ENCODE measurements around the gene STK35.

The STK35 gene

DNA sequence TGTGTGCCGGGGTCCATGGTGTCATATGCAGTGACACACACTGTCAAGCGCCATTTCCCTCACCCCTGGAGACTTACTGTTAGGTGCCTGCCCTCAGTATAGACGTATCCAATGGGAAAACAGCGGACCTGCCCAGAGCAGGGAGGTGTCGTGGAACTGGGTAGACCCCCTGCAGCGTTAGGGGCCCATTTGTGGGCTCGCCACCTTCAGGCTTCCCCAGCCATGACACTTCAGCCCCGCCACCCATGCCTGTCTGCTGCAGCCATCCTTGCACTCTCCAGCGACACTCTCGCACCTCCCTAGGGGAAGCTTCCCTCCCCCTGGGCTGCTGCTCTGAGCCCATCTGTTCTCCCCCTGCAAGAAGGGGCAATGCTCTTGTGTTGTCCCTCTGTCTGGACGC is 43.2 kb downstream of the STK35 start:
- H3K27me3 ChIP-seq (ENCODE audit: insufficient read depth, low read length) = no peaks in the 10 kb centered on the region
- no peaks in the 10 kb centered on the region for H4K20me1 ChIP-seq (ENCODE audit: insufficient read depth, low read length)
- no peaks in the 10 kb centered on the region for H3K9me2 ChIP-seq (ENCODE audit: low read depth, low read length)
- TF ChIP-seq EZH2 (IDR thresholded peaks at IDR 0.05; ENCODE audit: borderline replicate concordance, low read length) = no peak
- TF ChIP-seq, protein P1, sequence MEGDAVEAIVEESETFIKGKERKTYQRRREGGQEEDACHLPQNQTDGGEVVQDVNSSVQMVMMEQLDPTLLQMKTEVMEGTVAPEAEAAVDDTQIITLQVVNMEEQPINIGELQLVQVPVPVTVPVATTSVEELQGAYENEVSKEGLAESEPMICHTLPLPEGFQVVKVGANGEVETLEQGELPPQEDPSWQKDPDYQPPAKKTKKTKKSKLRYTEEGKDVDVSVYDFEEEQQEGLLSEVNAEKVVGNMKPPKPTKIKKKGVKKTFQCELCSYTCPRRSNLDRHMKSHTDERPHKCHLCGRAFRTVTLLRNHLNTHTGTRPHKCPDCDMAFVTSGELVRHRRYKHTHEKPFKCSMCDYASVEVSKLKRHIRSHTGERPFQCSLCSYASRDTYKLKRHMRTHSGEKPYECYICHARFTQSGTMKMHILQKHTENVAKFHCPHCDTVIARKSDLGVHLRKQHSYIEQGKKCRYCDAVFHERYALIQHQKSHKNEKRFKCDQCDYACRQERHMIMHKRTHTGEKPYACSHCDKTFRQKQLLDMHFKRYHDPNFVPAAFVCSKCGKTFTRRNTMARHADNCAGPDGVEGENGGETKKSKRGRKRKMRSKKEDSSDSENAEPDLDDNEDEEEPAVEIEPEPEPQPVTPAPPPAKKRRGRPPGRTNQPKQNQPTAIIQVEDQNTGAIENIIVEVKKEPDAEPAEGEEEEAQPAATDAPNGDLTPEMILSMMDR (IDR thresholded peaks at IDR 0.05; ENCODE audit: low read length) = no peak
- no peak overlapping the region for H3K4me3 ChIP-seq (ENCODE audit: low read depth, low read length, poor library complexity, severe bottlenecking)
- no peak overlapping the region for H3K4me2 ChIP-seq (ENCODE audit: low read length)
- H3K27ac ChIP-seq (ENCODE audit: low read depth, low read length, poor library complexity, severe bottlenecking) = no peak overlapping the region
- H3K9me3 ChIP-seq (ENCODE audit: low read length) = no peaks in the 10 kb centered on the region
- H3K36me3 ChIP-seq (ENCODE audit: insufficient read depth, low read length) = no peaks in the 10 kb centered on the region
- H3K9ac ChIP-seq (ENCODE audit: low read length) = no peak overlapping the region
- no peak overlapping the region for H2AFZ ChIP-seq (ENCODE audit: low read length)
- H3K79me2 ChIP-seq (ENCODE audit: insufficient read depth, low read length) = no peaks in the 10 kb centered on the region
- no peaks in the 10 kb centered on the region for H3K4me1 ChIP-seq (ENCODE audit: insufficient read depth, low read length, severe bottlenecking)
- H3F3A ChIP-seq (ENCODE audit: insufficient read depth, low read length) = no peaks in the 10 kb centered on the region

DNA sequence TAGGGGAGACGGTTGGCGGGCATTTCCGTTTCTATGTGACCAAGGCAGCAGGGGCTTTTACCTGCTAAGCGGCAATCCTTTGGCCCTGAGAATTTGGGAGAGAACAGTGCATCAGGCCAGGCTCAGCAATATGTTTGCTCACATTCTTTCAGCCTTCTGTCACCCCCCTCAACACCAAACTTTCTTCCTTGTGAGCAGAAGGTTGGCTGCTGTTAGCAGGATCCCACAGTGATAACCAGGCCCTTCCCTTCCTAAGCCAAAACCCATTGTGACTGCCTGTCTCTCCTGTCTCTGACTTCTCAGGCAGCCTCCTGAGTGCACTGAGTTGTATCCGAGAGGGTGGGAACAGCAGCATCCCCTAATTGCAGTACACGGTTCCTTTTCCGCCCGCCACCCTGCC is 43.7 kb downstream of the STK35 start:
- H3K4me3 ChIP-seq (ENCODE audit: low read depth, low read length, poor library complexity, severe bottlenecking) = no peak overlapping the region
- no peak overlapping the region for H3K4me2 ChIP-seq (ENCODE audit: low read length)
- no peak overlapping the region for H3K9ac ChIP-seq (ENCODE audit: low read length)
- H3K27me3 ChIP-seq (ENCODE audit: insufficient read depth, low read length) = no peaks in the 10 kb centered on the region
- H3K36me3 ChIP-seq (ENCODE audit: insufficient read depth, low read length) = no peaks in the 10 kb centered on the region
- H2AFZ ChIP-seq (ENCODE audit: low read length) = no peak overlapping the region
- no peak overlapping the region for H3K27ac ChIP-seq (ENCODE audit: low read depth, low read length, poor library complexity, severe bottlenecking)
- H3F3A ChIP-seq (ENCODE audit: insufficient read depth, low read length) = no peaks in the 10 kb centered on the region
- no peaks in the 10 kb centered on the region for H3K9me3 ChIP-seq (ENCODE audit: low read length)
- TF ChIP-seq, protein P1 (IDR thresholded peaks at IDR 0.05; ENCODE audit: low read length) = no peak
- no peak for TF ChIP-seq EZH2 (IDR thresholded peaks at IDR 0.05; ENCODE audit: borderline replicate concordance, low read length)
- no peaks in the 10 kb centered on the region for H3K79me2 ChIP-seq (ENCODE audit: insufficient read depth, low read length)
- no peaks in the 10 kb centered on the region for H4K20me1 ChIP-seq (ENCODE audit: insufficient read depth, low read length)
- no peaks in the 10 kb centered on the region for H3K4me1 ChIP-seq (ENCODE audit: insufficient read depth, low read length, severe bottlenecking)
- no peaks in the 10 kb centered on the region for H3K9me2 ChIP-seq (ENCODE audit: low read depth, low read length)

DNA sequence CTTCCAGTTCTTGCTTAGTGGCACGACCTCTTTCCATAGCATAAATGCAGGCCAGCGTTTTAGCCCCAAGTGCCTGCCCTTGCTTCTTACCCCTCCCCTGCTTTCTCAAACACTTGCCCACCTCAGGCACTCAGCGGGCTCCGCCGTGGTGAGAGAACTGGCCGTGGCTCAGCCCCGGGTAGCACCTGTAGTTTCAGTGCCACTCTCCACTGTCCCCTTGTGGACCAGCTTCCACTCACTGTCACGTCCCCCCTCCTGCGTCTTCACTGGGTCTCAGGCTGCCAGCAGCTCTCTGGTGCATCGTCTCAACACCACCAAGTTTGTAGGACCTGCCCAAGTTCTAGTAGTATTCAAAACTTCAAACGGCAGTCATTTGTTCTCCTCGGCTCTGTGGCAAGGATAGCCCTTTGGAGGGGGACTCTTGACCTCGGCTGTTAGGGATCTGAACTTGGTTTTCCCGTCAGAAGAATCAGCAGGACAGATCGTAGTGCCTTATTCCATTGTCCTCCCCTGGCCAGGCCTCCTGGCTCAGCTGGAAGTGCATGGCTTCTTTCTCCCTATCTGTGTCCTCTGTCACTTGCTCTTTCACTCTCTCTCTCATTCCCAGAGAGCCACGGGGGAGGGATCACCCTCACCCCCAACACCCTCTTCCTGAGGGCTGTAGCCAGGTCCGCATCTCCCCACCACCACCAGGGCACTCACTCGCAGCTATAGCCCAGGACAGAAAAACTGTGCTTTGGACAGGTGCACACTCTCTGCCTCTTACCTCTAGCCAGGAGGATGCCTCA is 44.6 kb downstream of the STK35 start:
- Histone ChIP-seq H2AFZ (ENCODE audit: low read length) (no peak overlapping the region), H3K4me3 (ENCODE audit: low read depth, low read length, poor library complexity, severe bottlenecking) (no peak overlapping the region), H3F3A (ENCODE audit: insufficient read depth, low read length) (no peaks in the 10 kb centered on the region), H3K9me2 (ENCODE audit: low read depth, low read length) (no peaks in the 10 kb centered on the region), H3K79me2 (ENCODE audit: insufficient read depth, low read length) (no peaks in the 10 kb centered on the region), H3K9me3 (ENCODE audit: low read length) (no peaks in the 10 kb centered on the region), H3K4me1 (ENCODE audit: insufficient read depth, low read length, severe bottlenecking) (no peaks in the 10 kb centered on the region), H3K9ac (ENCODE audit: low read length) (no peak overlapping the region), H3K36me3 (ENCODE audit: insufficient read depth, low read length) (no peaks in the 10 kb centered on the region), H3K4me2 (ENCODE audit: low read length) (no peak overlapping the region), H3K27me3 (ENCODE audit: insufficient read depth, low read length) (no peaks in the 10 kb centered on the region), H3K27ac (ENCODE audit: low read depth, low read length, poor library complexity, severe bottlenecking) (no peak overlapping the region), H4K20me1 (ENCODE audit: insufficient read depth, low read length) (no peaks in the 10 kb centered on the region)
- TF ChIP-seq, protein P1 (IDR thresholded peaks at IDR 0.05; ENCODE audit: low read length) = no peak
- no peak for TF ChIP-seq EZH2 (IDR thresholded peaks at IDR 0.05; ENCODE audit: borderline replicate concordance, low read length)

Measured in OCI-LY1 (cell line).